Gastroesophageal sphincter (tissue), 4 donors: ENCODE measurements around the gene TRAF6. TPM values are rescaled to one million over a fixed set of nuclear protein-coding genes. Genes with fewer than 3 reads are reported as not detected.
A peak's percentile ranks its signal among the peaks of the same experiment; 100 is the strongest.
"Not testable (repeated sequence)": the region's sequence is repeated elsewhere in the genome, so short reads cannot be mapped to it uniquely, and the experiment has no call there.

Experiments
- ATAC-seq: fragments of 150-250 bp; one replicate; pipeline ENCODE4 v1.9.1; 2016; ENCODE audit warnings: mild to moderate bottlenecking, moderate library complexity
- H3K27ac ChIP-seq, 4 donors: fragments of 200-600 bp; sonication (generic) in 3 of 4; 1 replicate in 3 of 4; 2 replicates in 1 of 4; pipeline ENCODE4 v1.5.1; 2016 to 2019
- H3K27me3 ChIP-seq: fragments of 200-600 bp; sonication (generic); one replicate; pipeline ENCODE4 v1.5.1; 2019
- H3K36me3 ChIP-seq, 2 donors: fragments of 200-600 bp; sonication (generic); one replicate each; pipeline ENCODE4 v1.5.1; 2019; ENCODE audit warnings: control low read depth in 1 of 2
- H3K4me1 ChIP-seq, 3 donors: fragments of 200-600 bp; sonication (generic); 1 replicate in 2 of 3; 2 replicates in 1 of 3; pipeline ENCODE4 v1.5.1; 2016 to 2019; ENCODE audit warnings: control low read depth in 2 of 3
- H3K4me3 ChIP-seq, 2 donors: fragments of 200-600 bp; sonication (generic); one replicate each; pipeline ENCODE4 v1.5.1; 2019; ENCODE audit warnings: mild to moderate bottlenecking in 1 of 2, moderate library complexity in 1 of 2
- H3K9me3 ChIP-seq, 3 donors: fragments of 200-600 bp; sonication (generic); one replicate each; pipeline ENCODE4 v1.5.1; 2017 to 2019; ENCODE audit warnings: control low read depth in 2 of 3
- EP300 ChIP-seq: sonication (generic); formaldehyde crosslinking; IDR thresholded peaks from one replicate; pipeline ENCODE4 v1.6.1; 2017; ENCODE audit warnings: antibody characterized with exemption, mild to moderate bottlenecking
- POLR2A ChIP-seq, 2 donors: fragments of 450-650 bp; IDR thresholded peaks; one replicate each; pipeline ENCODE4 v1.6.1; 2017; ENCODE audit warnings: antibody characterized with exemption in 2 of 2, mild to moderate bottlenecking in 2 of 2, moderate library complexity in 1 of 2
- POLR2AphosphoS5 ChIP-seq: sonication (generic); formaldehyde crosslinking; IDR thresholded peaks from one replicate; pipeline ENCODE4 v1.6.1; 2017; ENCODE audit warnings: antibody characterized with exemption
- WGBS, 2 donors: methylation state at CpG; one replicate each; pipeline ENCODE4 v1.1.5; 2018; ENCODE audit warnings: low coverage in 1 of 2; 5-methylcytosine and 5-hydroxymethylcytosine counted together
- total RNA-seq, 4 donors: library from RNA; depleted of rRNA; stranded (reverse); fragments of >200 nt; gene quantifications; one replicate each; pipeline ENCODE4 v1.1.0, GENCODE V29; 2016
- TF ChIP-seq, protein P1 (sequence below), 4 experiments: fragments of 200-600 bp in 2 of 4; fragments of 450-650 bp in 2 of 4; sonication (generic) in 1 of 4; IDR thresholded peaks; one replicate each; pipeline ENCODE4 v1.5.1; 2017 to 2019; ENCODE audit warnings: antibody characterized with exemption in 4 of 4, mild to moderate bottlenecking in 2 of 4, moderate library complexity in 2 of 4

TRAF6 gene
- total RNA-seq, 4 donors from 2014 or later, result 13.5 to 17.0 (median 16.1) TPM

DNA sequence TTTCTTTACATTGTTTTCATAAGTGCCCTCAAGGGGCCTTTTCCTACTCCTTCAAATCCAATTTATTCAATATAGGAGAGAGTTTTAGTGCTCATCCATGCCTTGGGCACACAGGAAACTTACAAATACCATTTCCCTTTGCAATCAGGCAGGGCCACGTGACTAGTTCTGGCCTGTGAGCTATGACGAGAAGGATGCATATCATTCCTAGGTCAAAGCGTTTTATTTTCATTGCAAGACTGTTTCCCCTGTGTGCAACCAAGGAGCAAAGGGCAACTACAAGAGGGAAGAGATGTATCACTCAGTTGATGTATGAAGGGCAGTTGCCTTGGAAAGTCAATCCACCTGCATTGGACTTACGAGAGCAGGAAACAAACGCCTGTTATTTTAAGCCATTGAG lies 1.9 kb upstream of the TRAF6 start:
- no peak for TF ChIP-seq EP300
- no peak for TF ChIP-seq POLR2AphosphoS5
- TF ChIP-seq, protein P1, sequence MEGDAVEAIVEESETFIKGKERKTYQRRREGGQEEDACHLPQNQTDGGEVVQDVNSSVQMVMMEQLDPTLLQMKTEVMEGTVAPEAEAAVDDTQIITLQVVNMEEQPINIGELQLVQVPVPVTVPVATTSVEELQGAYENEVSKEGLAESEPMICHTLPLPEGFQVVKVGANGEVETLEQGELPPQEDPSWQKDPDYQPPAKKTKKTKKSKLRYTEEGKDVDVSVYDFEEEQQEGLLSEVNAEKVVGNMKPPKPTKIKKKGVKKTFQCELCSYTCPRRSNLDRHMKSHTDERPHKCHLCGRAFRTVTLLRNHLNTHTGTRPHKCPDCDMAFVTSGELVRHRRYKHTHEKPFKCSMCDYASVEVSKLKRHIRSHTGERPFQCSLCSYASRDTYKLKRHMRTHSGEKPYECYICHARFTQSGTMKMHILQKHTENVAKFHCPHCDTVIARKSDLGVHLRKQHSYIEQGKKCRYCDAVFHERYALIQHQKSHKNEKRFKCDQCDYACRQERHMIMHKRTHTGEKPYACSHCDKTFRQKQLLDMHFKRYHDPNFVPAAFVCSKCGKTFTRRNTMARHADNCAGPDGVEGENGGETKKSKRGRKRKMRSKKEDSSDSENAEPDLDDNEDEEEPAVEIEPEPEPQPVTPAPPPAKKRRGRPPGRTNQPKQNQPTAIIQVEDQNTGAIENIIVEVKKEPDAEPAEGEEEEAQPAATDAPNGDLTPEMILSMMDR (IDR thresholded peaks at IDR 0.05), result no peak
- TF ChIP-seq POLR2A (IDR thresholded peaks at IDR 0.05), result no peak
- Histone ChIP-seq H3K36me3 (no peaks in the 10 kb centered on the region), H3K4me3 (no peak overlapping the region), H3K27ac (no peak overlapping the region), H3K4me1 (peaks cover 0 to 26% (median 10%) of the 10 kb centered on the region in 3 donors), H3K27me3 (no peaks in the 10 kb centered on the region), H3K9me3 (peaks cover 0 to 9% (median 0%) of the 10 kb centered on the region in 3 donors)
- ATAC-seq, result no peak
- WGBS, 2 donors, result 29 to 80% methylated on average over 3 to 5 of the region's 5 CpGs

DNA sequence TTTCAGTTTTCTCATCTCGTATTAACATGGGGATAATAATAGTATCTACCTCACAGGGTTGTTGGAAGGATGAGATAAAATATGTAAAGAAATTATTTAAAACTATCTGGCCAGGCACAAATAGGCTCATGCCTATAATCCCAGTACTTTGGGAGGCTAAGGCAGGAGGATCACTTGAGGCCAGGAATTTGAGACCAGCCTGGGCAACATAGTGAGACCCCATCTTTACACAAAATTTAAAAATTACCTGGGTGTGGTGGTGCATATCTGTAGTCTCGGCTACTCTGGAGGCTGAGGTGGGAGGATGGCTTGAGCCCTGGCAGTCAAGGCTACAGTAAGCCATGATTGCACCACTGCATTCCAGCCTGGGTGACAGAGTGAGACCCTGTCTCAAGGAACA lies 990 bp upstream of the TRAF6 start:
- not testable (repeated sequence) for H3K4me3 ChIP-seq, H3K9me3 ChIP-seq, H3K27me3 ChIP-seq, H3K36me3 ChIP-seq, ATAC-seq
- peaks cover 0 to 34% (median 10%) of the 10 kb centered on the region in 3 donors for H3K4me1 ChIP-seq
- H3K27ac ChIP-seq, result peak overlapping the region in 3 of 4 donors; percentile 86 to 93 (median 91)
- 43 to 75% methylated on average over 1 to 2 of the region's 2 CpGs for WGBS, 2 donors

DNA sequence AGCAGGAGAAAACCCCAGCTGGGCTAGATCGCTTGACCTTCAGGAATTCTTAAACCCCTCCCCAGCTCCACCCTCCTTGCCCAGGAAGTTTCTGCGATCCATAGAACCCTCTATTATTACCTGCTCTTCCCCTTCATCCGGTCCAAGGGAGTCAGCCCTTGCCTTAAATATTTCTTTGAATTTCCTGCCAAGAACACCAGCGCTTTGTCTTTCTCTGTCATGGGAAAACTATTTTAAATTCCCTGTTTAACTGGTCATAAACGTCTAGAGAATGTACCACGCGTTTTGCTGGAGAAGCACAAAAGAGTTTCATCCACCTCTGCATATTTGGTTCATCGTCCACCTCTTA lies 496 bp upstream of the TRAF6 start:
- Histone ChIP-seq H3K9me3 (peaks cover 0 to 9% (median 0%) of the 10 kb centered on the region in 3 donors), H3K4me3 (peak overlapping the region; percentile 78 to 92), H3K4me1 (peaks cover 0 to 38% (median 10%) of the 10 kb centered on the region in 3 donors), H3K27me3 (no peaks in the 10 kb centered on the region), H3K27ac (peak overlapping the region; percentile 11 to 93 (median 88)), H3K36me3 (no peaks in the 10 kb centered on the region)
- TF ChIP-seq, protein P1 (IDR thresholded peaks at IDR 0.05), result no peak
- ATAC-seq, result no peak
- 9 to 13% methylated on average over 7 to 8 of the region's 8 CpGs for WGBS, 2 donors

DNA sequence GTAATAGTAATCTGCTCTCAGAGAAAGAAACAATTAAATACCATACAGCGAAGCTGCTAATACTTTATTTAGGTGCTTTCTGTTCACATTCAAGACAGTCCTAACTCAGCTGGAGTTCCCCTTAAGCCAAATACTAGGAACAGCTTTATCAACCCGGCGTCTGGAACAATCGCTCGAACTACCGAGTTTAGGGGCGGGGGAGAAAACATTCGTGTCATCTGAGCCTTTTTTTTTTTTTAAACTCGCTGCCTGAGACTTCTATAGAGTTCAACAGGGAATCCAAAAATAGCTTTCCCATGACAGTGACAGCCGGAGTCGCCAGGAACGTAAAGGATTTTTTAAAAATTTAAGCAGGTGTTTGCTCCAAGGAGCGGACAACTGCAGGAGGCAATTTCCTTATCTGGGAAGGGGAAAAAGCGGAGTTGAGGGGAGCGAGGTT lies 852 bp downstream of the TRAF6 start:
- H3K36me3 ChIP-seq, result no peaks in the 10 kb centered on the region
- no peak for ATAC-seq
- H3K4me3 ChIP-seq, result peak overlapping the region; percentile 78 to 92
- no peaks in the 10 kb centered on the region for H3K27me3 ChIP-seq
- H3K27ac ChIP-seq, result peak overlapping the region; percentile 67 to 93 (median 88)
- TF ChIP-seq, protein P1 (IDR thresholded peaks at IDR 0.05), result no peak
- no peak for TF ChIP-seq POLR2AphosphoS5
- TF ChIP-seq EP300, result no peak
- no peak for TF ChIP-seq POLR2A (IDR thresholded peaks at IDR 0.05)
- peaks cover 0 to 7% (median 0%) of the 10 kb centered on the region in 3 donors for H3K9me3 ChIP-seq
- 1 to 2% methylated on average over 3 to 15 of the region's 15 CpGs for WGBS, 2 donors
- peaks cover 0 to 40% (median 10%) of the 10 kb centered on the region in 3 donors for H3K4me1 ChIP-seq

DNA sequence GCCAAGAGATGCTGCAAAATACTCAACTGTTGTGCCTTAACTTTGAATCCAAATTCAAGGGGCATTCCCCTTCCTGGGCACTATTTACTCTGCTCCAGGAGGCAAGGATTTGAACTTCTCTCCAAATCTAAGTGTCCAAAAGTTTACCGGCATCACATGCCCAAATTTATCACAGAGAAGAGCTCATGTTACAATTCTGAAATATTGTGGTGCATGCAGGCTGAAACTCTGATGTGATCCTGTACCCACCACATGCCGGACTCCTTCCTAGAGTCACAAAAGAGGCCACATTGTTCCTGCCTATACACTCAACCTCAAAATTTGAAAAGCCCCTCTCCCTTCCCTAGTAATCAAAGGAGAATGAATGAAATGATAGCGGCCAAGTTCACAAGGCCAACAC lies 1.3 kb downstream of the TRAF6 start:
- Histone ChIP-seq H3K27me3 (no peaks in the 10 kb centered on the region), H3K9me3 (peaks cover 0 to 2% (median 0%) of the 10 kb centered on the region in 3 donors), H3K27ac (peak overlapping the region; percentile 31 to 93 (median 88)), H3K4me1 (peaks cover 0 to 40% (median 10%) of the 10 kb centered on the region in 3 donors), H3K4me3 (peak overlapping the region; percentile 78 to 92), H3K36me3 (no peaks in the 10 kb centered on the region)
- TF ChIP-seq POLR2A (IDR thresholded peaks at IDR 0.05), result no peak
- TF ChIP-seq, protein P1 (IDR thresholded peaks at IDR 0.05), result no peak
- no peak for TF ChIP-seq EP300
- WGBS, 2 donors, result 18 to 27% methylated on average over 2 to 3 of the region's 3 CpGs
- no peak for ATAC-seq
